Mucosa of descending colon (tissue), 3 donors: ENCODE data around the gene MAMDC4. TPM values are rescaled to one million over a fixed set of nuclear protein-coding genes. Genes with fewer than 3 reads are reported as not detected.
"Not testable (repeated sequence)": the region's sequence is repeated elsewhere in the genome, so short reads cannot be mapped to it uniquely, and the experiment has no call there.

Experiments
- ATAC-seq: fragments of 200-7000 bp; cut with Tn5 transposase; one replicate; pipeline ENCODE4 v1.9.1; 2020; ENCODE audit warnings: mild to moderate bottlenecking, moderate library complexity
- DNase-seq, 3 donors: peaks; one replicate each; pipeline ENCODE4 v3.0.0-alpha.2; 2020
- H3K36me3 ChIP-seq: fragments of 200-600 bp; one replicate; pipeline ENCODE4 v1.8.0; 2021; ENCODE audit warnings: low read depth, mild to moderate bottlenecking
- H3K4me1 ChIP-seq: fragments of 200-600 bp; one replicate; pipeline ENCODE4 v1.8.0; 2021; ENCODE audit warnings: low read depth, mild to moderate bottlenecking
- H3K4me3 ChIP-seq: fragments of 200-600 bp; one replicate; pipeline ENCODE4 v1.8.0; 2021; ENCODE audit warnings: mild to moderate bottlenecking
- H3K9me3 ChIP-seq: fragments of 200-600 bp; one replicate; pipeline ENCODE4 v1.8.0; 2021; ENCODE audit warnings: mild to moderate bottlenecking
- CTCF ChIP-seq: fragments of 200-600 bp; IDR thresholded peaks from one replicate; pipeline ENCODE4 v1.8.0; 2022; ENCODE audit warnings: antibody characterized with exemption, mild to moderate bottlenecking
- intact Hi-C, 2 donors: fragments of 100-400 bp; cut with DNase I in 1 of 2; cut with micrococcal nuclease in 1 of 2; formaldehyde crosslinking; loops; one replicate each; pipeline versions ENCODE4 v1.11.0 to v1.11.1; 2022; cut with DNase I, micrococcal nuclease
- total RNA-seq, 3 donors: library from RNA; stranded (reverse); fragmentation: NEBNext Ultra II Directional in 2 of 3; extraction: Animal tissue kit (Norgen Biotek cat#: 25700) in 2 of 3; gene quantifications; one replicate each; pipeline versions ENCODE4 v1.2.1 to v1.2.4, GENCODE V29; 2021 to 2023
- donor health status: DM: no; HTN: no; CAD: no; lungs with moderate emphysema.
- donor health status: DM: no; HTN: no; CAD: no.
- donor health status: DM: no; HTN: yes; CAD: no.

Gene MAMDC4
- total RNA-seq, 3 donors from 2014 or later: 15.4 to 43.8 (median 18.5) TPM

- H3K36me3 ChIP-seq: no peaks in the 10 kb centered on the region
- no peak overlapping the region for H3K4me3 ChIP-seq
- intact Hi-C loops: no loop called here
- ATAC-seq (no peak), DNase-seq (no peak)
- no peaks in the 10 kb centered on the region for H3K4me1 ChIP-seq
- H3K9me3 ChIP-seq: no peaks in the 10 kb centered on the region
- TF ChIP-seq CTCF: no peak
Observed at GRCh38 chr9:136832581-136832980, 19.6 kb upstream of the MAMDC4 start.

DNA sequence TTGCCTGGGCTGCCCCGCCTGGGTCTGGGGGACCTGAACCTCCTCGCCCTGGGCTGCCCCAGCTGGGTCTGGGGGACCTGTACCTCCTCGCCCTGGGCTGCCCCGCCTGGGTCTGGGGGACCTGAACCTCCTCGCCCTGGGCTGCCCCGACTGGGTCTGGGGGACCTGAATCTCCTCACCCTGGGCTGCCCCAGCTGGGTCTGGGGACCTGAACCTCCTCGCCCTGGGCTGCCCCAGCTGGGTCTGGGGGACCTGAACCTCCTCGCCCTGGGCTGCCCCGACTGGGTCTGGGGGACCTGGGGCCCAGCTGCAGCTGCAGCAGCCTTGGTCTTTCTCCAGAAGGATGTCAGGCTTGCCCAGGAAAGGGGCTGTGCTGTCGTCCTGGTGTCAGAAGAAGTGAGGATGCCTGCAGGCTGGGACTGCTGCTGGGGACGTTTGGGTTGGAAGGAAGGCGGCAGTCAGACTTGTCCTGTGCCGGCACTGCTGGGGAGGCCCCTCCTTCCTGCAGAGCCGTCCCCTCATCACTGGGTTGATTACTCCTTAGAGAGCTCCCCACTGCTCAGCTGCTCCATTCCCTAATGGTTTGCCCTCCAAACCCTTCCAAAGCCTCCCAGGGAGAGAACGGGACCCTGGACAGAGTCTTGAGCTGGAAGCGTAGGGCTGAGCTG is 18.6 kb upstream of the MAMDC4 start:
- DNase-seq, H3K36me3 ChIP-seq, intact Hi-C loops: not testable (repeated sequence)

DNA sequence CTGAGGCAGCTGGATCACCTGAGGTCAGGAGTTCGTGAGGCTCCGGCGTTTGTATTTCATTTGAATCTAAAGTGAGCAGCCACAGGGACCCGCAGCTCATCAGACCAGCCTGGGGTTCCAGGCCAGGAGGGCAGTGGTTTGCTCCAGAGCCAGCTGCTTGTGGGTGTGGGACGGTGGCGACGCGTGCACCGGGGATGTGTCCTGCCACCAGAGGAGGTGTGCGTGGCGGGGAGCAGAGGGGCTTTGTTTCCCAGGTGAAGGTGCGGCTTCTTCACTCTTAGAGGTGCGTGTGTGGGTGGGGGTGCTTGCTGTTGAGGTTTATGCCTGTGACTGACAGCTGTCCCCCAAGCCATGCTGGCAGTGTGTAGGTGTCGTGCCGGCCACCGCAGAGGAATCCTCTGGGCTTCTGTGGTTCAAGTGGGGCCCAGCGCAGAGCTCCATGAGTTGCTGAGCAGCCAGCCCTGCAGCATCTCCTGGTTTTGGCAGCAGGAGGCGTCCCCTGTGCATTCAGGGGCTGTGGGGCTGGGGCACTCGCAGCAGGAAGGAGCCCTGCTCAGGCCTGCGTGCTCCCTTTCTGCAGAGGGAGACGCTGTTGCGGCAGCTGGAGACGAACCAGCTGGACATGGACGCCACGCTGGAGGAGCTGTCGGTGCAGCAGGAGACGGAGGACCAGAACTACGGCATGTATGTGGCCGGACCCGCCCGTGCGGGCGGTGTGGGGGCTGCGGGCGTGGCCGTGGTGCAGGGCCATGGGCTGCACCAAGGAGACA is 16.8 kb upstream of the MAMDC4 start:
- Histone ChIP-seq H3K4me3 (no peak overlapping the region), H3K9me3 (no peaks in the 10 kb centered on the region), H3K4me1 (peaks cover 6% of the 10 kb centered on the region), H3K36me3 (no peaks in the 10 kb centered on the region)
- DNase-seq: peak in 2 of 3 donors; percentile 23 to 34
- no peak for ATAC-seq
- no peak for TF ChIP-seq CTCF
- intact Hi-C loops: no loop called here

More for the DNA sequence above, 18.6 kb upstream of the MAMDC4 start:
- not testable (repeated sequence) for H3K9me3 ChIP-seq, ATAC-seq, H3K4me3 ChIP-seq, H3K4me1 ChIP-seq

DNA sequence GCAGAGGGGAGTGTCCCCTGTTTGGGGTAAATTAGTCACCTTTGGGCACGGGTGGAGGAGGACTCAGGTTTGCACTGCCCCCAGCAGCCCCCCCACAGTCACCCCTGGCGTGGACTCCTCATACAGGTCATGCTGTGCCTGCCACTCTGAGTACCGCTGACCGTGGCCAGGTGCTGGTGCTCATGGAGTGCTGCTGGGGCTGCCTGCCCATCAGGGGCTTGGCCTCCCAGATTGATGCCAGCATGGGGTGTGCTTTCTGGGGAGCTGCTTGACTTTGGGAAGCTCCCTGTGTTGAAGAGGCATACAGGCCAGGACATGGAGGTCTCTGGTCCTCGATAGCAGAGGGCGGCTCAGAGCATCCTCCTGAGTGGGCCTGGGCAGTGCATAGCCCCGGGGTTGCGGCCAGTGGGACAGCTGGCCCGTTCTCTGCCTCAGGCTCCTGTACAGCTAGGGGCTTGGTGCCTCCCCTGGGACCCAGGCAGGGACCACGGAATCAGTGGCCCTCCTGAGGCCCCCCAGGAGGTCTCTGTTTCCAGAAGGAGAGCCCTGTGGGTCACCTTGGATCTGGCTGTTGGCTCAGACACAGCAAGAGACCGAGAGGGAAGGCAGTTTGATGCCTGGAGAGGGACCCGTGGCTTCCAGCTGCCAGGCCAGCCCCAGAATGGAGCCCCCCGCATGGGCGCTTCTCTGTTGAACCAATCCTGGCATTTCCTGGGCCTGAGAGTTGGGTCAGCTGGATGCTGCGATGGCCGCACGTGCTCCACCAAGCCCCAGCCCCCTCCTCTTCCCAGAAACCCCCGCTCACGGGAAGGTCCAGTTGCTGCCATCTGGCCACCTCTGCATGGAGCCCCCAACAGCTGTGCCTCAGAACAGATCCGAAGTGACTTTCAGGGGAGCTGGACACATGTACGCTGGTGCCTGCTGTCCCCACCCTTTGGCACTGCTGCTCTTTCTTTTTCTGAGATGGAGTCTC is 15.9 kb upstream of the MAMDC4 start:
- Histone ChIP-seq H3K4me3 (no peak overlapping the region), H3K4me1 (peaks cover 14% of the 10 kb centered on the region), H3K9me3 (no peaks in the 10 kb centered on the region), H3K36me3 (no peaks in the 10 kb centered on the region)
- intact Hi-C loops: no loop called here
- TF ChIP-seq CTCF: no peak
- peak in 1 of 3 donors; percentile 19 for DNase-seq
- no peak for ATAC-seq

DNA sequence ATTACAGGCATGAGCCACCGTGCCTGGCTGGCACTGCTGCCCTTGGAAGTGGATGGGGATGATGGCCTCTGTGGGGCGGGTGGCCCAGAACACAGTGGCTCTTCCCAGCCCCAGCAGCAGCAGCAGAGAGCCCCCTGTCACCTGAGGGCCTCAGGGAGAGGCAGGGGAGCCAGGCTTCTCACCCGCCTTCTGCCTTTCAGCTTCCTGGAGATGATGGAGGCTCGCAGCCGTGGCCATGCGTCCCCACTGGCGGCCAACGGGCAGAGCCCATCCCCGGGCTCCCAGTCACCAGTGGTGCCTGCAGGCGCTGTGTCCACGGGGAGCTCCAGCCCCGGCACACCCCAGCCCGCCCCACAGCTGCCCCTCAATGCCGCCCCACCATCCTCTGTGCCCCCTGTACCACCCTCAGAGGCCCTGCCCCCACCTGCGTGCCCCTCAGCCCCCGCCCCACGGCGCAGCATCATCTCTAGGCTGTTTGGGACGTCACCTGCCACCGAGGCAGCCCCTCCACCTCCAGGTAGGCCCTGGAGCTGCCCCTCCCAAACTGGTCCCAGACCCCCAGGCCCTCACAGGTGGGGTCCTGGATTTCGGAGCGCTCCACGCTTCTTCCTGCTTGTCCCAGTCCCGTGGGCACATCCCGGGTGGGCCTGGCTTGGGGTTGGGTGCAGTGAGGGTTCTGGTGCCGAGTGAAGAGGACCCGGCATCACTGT is 14.8 kb upstream of the MAMDC4 start:
- H3K9me3 ChIP-seq: no peaks in the 10 kb centered on the region
- peak in 1 of 3 donors; percentile 34 for DNase-seq
- no peak overlapping the region for H3K4me3 ChIP-seq
- TF ChIP-seq CTCF: no peak
- H3K36me3 ChIP-seq: no peaks in the 10 kb centered on the region
- no peak for ATAC-seq
- H3K4me1 ChIP-seq: peaks cover 25% of the 10 kb centered on the region
- intact Hi-C loops: no loop called here

GRCh38 chr9:136837856-136838277 is 14.3 kb upstream of the MAMDC4 start:
- H3K9me3 ChIP-seq, H3K4me3 ChIP-seq, H3K36me3 ChIP-seq, intact Hi-C loops, ATAC-seq: not testable (repeated sequence)
- H3K4me1 ChIP-seq: peaks cover 31% of the 10 kb centered on the region
- DNase-seq: peak in 1 of 3 donors; percentile 24
